Hair follicle dermal papilla cell (primary cell): ENCODE data around the gene GADD45A. TPM values are rescaled to one million over a fixed set of nuclear protein-coding genes. Genes with fewer than 3 reads are reported as not detected.

Experiments used
- small RNA-seq: library from RNA; depleted of rRNA; stranded (forward); fragments of <200 nt; gene quantifications from one replicate; pipeline ENCODE3, GENCODE V24; 2012
- total RNA-seq: library from RNA; depleted of rRNA; stranded (reverse); fragments of >200 nt; gene quantifications from 2 replicates; pipeline ENCODE4 v1.2.3, GENCODE V29; 2012

Gene GADD45A
- total RNA-seq, result 18.3 and 25.0 TPM in 2 replicates

GRCh38 chr1:67685067-67685557 is at the start of gene GADD45A:
Gene GADD45A, plus strand, starts transcription at chr1:67685201. Its CDS starts 294 bp downstream, at chr1:67685495.

Small RNAs within 50 kb of the gene (small RNA-seq; reads per million reads assigned to genes)
- not detected for gene RN7SL392P

Other genes starting within 250 kb of the GADD45A start
- gene GNG12, start 148.3 kb downstream of the GADD45A start, total RNA-seq, result 161 and 166 TPM in 2 replicates